ENCODE data around the gene PDZRN4.

GRCh38 chr12:41576925-41577324 lies 388.8 kb downstream of the PDZRN4 start:
- TF ChIP-seq, protein P1, sequence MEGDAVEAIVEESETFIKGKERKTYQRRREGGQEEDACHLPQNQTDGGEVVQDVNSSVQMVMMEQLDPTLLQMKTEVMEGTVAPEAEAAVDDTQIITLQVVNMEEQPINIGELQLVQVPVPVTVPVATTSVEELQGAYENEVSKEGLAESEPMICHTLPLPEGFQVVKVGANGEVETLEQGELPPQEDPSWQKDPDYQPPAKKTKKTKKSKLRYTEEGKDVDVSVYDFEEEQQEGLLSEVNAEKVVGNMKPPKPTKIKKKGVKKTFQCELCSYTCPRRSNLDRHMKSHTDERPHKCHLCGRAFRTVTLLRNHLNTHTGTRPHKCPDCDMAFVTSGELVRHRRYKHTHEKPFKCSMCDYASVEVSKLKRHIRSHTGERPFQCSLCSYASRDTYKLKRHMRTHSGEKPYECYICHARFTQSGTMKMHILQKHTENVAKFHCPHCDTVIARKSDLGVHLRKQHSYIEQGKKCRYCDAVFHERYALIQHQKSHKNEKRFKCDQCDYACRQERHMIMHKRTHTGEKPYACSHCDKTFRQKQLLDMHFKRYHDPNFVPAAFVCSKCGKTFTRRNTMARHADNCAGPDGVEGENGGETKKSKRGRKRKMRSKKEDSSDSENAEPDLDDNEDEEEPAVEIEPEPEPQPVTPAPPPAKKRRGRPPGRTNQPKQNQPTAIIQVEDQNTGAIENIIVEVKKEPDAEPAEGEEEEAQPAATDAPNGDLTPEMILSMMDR (IDR thresholded peaks at IDR 0.05), result no peak
- TF ChIP-seq POLR2AphosphoS5 (IDR thresholded peaks at IDR 0.05; ENCODE audit: insufficient read depth in 1 of 2, low read depth in 1 of 2), result no peak
